Activated CD4-positive, alpha-beta T cell treated with anti-CD3 and anti-CD28 coated beads for 1 hour (primary cell): ENCODE data around the gene GNAL.
"Not testable (repeated sequence)": the region's sequence is repeated elsewhere in the genome, so short reads cannot be mapped to it uniquely, and the experiment has no call there.

ENCODE experiments used
- DNase-seq: peaks from one replicate; pipeline ENCODE4 v3.0.0-alpha.2; 2020

The GNAL gene

GRCh38 chr18:11688972-11689668 is at the start of gene GNAL:
Gene GNAL, plus strand, starts transcription at chr18:11689264. Its CDS starts 300 bp downstream, at chr18:11689564.
- DNase-seq: no peak

DNA sequence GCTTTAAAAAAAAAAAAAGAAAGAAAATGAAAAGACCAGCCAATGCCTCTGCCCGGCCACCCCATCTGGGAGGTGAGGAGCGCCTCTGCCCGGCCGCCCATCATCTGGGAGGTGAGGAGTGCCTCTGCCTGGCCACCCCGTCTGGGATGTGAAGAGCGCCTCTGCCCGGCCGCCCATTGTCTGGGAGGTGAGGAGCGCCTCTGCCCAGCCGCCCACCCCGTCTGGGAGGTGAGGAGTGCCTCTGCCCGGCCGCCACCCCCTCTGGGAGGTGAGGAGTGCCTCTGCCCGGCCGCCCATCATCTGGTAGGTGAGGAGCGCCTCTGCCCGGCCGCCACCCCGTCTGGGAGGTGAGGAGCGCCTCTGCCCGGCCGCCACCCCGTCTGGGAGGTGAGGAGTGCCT is 41.8 kb upstream of the GNAL start:
- DNase-seq: not testable (repeated sequence)

DNA sequence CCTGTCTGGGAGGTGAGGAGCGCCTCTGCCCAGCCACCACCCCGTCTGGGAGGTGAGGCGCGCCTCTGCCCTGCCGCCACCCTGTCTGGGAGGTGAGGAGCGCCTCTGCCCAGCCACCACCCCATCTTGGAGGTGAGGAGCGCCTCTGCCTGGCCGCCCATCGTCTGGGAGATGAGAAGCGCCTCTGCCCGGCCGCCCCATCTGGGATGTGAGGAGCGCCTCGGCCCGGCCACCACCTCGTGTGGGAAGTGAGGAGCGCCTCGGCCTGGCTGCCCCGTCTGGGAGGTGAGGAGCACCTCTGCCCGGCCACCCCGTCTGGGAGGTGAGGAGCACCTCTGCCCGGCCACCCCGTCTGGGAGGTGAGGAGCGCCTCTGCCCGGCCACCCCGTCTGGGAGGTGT is 41.3 kb upstream of the GNAL start:
- DNase-seq: not testable (repeated sequence)

GRCh38 chr18:11649839-11650238 is 39.2 kb upstream of the GNAL start:
- DNase-seq: no peak

DNA sequence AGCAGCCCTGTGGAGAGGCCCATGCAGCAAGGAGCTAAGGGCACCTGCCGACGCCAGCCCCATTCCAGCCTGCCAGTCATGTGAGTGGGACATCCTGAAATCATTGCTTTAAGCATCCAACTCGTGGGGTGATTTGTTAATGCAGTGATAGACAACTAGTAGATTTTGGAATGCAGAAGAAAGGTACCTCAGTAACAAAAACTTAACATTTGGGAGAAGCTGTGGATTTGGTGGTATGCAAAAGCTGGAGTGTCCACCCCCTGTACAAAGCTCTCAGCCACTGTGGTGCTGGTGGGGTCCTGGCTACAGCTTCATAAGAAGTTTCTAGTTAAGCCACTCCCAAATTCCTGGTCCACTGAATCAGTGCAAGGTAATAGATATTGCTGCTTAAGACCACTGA is 37.2 kb upstream of the GNAL start:
- DNase-seq: no peak

GRCh38 chr18:11653521-11653920 is 35.5 kb upstream of the GNAL start:
- no peak for DNase-seq

DNA sequence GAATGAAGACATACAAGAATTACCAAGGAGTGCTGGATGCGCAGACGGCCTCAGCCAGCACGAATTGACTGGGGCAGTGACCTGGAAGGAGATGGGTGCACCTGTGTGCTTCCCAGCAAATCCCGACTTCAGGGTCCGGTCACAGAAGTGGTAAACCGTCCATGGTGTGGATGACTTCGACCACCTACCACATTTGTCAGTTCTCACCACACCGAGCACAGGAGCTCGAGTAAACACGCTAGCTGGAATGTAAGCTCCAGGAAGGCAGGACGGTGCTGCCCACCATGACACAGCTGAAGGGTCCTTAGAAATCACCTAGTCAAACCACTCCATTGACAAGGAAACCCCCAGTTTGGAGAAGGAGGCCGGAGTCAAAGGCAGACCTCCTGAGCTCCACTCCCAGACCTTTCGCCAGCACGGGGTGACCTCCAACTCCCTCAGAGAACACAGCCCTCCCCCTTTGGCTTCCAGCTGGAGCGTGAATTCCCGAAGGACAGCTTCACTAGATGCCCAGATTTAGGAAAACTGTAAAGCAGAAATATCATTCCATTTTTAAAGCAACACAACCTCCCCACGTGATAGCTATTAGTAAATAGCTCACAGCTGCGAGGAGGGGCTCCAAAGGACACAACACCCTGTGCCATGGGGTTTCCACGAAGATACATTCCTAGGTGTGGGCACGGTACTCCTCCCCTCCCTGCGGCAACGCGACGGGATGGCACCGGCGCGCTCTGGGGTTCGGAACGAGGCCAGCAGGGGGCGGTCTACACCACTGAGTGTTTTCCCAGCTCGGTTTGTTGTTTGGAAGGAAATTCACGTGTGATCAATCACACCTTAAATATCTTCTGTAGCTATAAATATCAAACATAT is 34.1 kb upstream of the GNAL start:
- DNase-seq: no peak

DNA sequence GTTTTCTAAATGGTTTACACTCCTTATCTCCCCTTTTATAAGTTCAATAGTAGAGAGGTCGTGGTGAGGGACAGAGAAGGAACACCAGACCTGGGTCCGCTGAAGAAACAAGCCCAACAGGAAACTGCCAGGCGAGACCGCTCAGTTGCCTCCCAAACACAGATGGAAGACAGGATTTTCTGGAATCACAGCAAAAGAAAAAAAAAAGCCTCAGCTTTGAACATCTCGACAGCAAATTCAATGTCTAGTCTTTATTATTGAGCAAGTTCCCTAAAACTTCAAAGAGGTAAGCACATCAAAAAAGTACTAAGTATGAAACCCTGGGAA is 33.5 kb upstream of the GNAL start:
- no peak for DNase-seq

- DNase-seq: no peak
Measured at GRCh38 chr18:11657152-11657551, 31.9 kb upstream of the GNAL start.

DNA sequence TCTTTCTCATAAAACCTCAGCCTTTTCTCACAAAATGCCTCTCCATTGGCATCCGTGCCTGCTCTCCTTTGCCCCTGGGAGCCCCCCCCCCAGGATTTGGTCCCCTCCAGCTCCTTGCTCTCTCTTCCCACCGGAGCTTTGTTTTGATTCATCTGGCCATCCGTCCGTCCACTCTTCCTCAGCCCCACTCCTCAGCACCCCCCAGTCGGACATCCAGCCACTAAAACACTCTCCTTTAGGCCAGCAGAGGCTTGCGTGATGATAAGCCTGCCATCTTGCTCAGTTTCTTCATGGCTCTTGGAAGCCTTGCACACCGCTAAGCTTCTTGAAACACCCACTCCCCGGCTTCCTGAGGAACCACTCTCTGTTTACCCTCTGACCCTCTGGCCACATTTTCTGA is 31.5 kb upstream of the GNAL start:
- DNase-seq: no peak

- no peak for DNase-seq
Measured at GRCh38 chr18:11658019-11658418, 31.0 kb upstream of the GNAL start.

- DNase-seq: no peak
Measured at GRCh38 chr18:11658989-11659388, 30.1 kb upstream of the GNAL start.

GRCh38 chr18:11660691-11661090 is 28.4 kb upstream of the GNAL start:
- DNase-seq: no peak

- DNase-seq: no peak
Measured at GRCh38 chr18:11661430-11661829, 27.6 kb upstream of the GNAL start.

DNA sequence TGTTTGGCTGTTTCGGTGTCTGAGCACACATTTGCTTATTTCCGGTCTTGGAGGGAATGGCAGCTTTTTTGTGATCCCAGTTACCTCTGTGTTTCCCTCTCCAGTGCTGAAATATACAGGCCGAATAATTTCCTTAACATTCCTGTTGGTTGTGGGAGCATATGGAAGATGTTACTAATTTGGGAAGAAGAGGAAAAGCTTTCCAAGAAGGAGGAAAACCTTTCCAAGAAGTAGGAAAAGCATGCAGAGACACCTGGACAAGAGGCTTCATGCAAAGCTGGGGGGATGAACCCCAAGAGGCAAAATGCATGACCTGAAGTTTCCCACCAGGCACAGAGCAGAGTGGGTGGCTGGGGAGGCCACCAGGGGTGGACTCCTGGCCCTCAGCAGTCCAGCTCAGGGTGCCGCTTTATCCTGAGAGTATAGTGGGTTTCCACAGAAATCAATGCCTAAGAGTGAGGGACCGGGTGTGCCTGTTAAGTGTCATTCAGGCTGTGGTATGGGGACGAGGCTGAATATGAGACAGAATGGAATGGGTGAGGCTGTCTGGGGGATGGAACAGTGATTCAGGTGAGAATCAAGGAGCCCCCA is 25.5 kb upstream of the GNAL start:
- no peak for DNase-seq

GRCh38 chr18:11664286-11664685 is 24.8 kb upstream of the GNAL start:
- DNase-seq: no peak

DNA sequence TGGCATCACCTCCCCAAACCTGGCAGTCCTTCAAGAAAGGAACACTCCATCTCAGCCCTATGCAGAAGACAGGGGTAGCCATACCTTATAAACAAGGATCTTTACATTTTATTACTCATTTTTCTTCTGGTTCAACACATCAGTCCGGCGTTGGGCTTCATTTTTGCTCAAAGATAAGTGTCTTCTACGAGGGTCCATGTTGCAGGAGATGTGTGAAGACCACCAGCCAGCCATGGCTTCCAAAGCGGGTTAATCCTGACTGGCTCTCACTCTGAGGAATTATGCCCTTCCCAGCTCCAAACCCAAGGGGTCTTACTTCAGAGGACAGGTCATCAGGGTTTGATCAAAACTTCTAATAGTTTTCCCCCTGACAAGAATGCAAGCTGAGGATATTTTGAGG is 23.9 kb upstream of the GNAL start:
- no peak for DNase-seq

DNA sequence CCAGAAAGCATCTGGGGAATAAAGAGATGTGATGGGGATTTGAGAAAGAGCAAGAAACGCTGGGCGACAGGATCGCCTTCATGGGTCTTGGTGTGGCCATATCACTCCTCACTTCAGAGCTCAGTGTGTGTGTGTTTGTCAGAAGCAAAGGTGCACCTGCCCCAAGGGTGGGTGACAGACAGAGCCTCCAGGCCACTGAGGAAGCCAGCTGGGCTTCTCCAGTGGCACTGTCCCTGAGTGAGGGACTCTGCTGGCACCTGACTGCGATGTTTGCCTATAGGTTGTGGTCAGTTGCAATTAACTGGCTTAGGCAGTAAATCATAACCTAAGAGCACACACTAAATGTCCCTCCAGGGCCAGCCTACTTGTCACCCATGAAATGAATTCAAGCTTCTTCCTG is 23.5 kb upstream of the GNAL start:
- DNase-seq: no peak

GRCh38 chr18:11666176-11666575 is 22.9 kb upstream of the GNAL start:
- no peak for DNase-seq

DNA sequence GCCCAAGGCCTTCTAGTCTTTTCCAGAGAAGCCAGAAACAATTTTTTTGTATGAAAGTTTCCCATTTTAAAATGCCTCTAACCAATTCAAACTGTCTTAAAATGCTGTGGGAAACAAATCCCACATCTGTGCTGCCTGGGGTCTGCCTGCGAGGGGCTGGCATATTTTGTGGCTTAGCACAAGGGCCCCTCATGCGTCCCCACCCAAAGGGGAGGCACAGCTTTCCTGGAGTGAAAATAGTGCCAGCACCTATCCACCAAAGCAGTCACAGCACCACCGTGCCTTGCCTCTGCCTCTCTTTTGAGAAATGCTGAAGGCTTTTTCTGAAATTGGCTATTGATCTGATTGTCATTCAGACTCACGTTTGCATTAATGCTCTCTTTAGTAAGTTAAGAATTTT is 22.2 kb upstream of the GNAL start:
- no peak for DNase-seq

DNA sequence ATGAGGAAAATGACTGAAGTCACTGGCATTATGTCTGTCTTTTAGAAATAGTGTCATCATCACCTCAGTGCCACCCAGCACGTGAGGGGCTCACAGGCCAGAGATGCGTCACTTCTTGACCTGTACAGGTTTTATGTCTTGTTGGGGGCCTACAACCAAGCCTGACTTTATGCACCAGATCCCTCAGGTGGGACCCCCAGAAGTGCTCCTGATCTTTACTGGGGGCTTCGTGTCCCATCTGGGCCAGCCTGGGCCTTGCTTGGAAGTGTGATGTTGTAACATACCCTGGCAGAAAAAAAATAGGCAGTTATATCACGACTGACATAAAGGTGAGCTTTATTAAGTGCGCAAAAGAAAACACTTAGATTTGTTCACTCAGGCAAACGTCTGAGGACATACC is 21.5 kb upstream of the GNAL start:
- DNase-seq: no peak

GRCh38 chr18:11668441-11669169 is 20.5 kb upstream of the GNAL start:
- no peak for DNase-seq

GRCh38 chr18:11669271-11669947 is 19.7 kb upstream of the GNAL start:
- no peak for DNase-seq
